ENCODE measurements around the gene FAM9C.

FAM9C gene

DNA sequence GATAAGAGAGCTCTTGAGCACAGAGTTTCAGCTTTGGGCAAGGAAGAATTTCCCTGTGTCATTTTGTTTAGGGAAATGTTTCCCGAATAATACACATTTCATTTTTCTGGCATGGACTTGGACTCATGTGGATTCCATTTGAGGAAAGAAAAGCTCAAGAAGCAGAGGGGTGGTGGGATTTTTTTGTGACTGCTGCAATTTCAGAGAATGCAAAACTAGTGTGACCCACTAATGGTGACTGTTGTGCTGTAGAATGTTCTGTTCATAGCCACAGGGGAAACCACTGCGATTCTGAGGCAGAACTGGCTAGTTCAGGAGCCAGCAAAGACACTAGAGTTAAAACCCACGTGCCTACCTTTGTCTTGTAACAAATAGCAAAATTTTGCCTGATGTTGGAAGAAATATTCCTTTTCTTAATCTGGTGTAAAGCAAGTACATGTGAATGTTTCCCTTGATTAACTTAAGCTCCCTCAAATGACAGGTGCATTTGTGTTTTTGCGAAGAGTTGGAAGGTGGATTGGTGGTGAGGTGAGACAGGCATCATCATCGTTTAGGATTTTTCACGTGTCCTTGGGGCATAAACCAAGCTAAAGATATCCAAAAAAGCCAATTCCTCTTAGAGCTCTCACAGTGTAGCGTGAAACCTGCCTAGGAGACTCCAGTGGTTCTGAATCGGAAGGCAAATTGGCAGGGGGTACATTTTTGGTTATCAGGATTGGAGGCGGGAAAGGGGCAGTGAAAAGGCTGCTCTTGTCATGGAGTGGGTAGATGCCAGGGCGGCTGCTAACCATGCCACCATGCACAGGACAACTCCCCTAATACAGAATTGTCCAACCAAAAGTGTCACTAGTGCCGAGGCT, 38.0 kb upstream of the FAM9C start:
- CTCF ChIA-PET = interaction anchor here (1.0 to 1.7 kb wide), 4 partner anchors 8 to 84 kb away, joined by 3 to 5 read pairs (median 4); no protein-coding TSS in a partner anchor
- TF ChIP-seq, protein P1, sequence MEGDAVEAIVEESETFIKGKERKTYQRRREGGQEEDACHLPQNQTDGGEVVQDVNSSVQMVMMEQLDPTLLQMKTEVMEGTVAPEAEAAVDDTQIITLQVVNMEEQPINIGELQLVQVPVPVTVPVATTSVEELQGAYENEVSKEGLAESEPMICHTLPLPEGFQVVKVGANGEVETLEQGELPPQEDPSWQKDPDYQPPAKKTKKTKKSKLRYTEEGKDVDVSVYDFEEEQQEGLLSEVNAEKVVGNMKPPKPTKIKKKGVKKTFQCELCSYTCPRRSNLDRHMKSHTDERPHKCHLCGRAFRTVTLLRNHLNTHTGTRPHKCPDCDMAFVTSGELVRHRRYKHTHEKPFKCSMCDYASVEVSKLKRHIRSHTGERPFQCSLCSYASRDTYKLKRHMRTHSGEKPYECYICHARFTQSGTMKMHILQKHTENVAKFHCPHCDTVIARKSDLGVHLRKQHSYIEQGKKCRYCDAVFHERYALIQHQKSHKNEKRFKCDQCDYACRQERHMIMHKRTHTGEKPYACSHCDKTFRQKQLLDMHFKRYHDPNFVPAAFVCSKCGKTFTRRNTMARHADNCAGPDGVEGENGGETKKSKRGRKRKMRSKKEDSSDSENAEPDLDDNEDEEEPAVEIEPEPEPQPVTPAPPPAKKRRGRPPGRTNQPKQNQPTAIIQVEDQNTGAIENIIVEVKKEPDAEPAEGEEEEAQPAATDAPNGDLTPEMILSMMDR (IDR thresholded peaks at IDR 0.05; ENCODE audit: control extremely low read depth, extremely low read depth, low read depth, missing control alignments) = no peak
- POLR2A ChIA-PET = interaction anchor here (0.9 kb wide), 1 partner anchor 181 kb away, joined by 3 read pairs; no protein-coding TSS in a partner anchor
- no peak for DNase-seq (ENCODE audit: extremely low spot score)

DNA sequence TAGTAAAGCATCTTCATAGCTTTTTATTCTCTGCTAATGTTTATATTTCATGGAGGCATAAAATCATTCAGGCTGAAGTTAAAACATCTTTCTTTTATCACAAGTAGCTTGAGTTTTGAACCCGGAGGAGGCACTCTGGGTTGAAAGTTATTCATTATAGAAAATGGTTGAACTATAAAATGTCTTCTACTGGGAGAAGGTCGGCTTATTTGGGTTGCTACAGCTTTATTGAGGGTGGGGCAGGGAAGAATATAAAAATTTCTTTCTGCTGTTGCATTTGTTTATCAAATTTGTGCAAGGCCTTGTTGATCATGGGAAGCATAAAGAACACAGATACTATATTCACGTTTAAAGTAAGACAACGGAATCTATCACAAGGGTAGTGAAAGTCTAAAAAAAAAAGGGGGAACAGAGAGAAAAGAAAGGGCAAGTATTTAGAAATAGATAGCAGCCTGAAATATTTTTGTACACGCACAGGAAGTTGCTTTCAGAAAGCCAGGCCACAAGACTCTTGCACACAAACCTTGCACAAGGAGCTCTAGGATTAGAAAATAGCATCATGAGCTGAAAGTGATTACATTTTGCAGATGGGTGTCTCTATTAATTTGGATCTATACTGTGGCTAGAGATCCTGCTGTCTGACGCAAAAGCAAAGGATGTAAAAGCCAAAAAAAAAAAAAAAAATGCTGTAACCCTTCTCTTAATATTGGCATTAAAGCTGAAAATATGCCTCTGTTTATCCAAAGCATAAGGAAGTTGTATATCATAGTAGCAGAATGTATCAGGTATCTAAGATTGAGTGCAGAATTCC, 37.2 kb upstream of the FAM9C start:
- DNase-seq (ENCODE audit: extremely low spot score) = no peak
- ChIA-PET CTCF (interaction anchor here (1.0 to 1.7 kb wide), 5 partner anchors 9 to 131 kb away, joined by 3 to 5 read pairs (median 3); no protein-coding TSS in a partner anchor), POLR2A (interaction anchor here (0.7 to 0.9 kb wide), 2 partner anchors 132 to 182 kb away, joined by 3 to 4 read pairs; no protein-coding TSS in a partner anchor)
- TF ChIP-seq, protein P1 (IDR thresholded peaks at IDR 0.05; ENCODE audit: control extremely low read depth, extremely low read depth, low read depth, missing control alignments) = no peak

DNA sequence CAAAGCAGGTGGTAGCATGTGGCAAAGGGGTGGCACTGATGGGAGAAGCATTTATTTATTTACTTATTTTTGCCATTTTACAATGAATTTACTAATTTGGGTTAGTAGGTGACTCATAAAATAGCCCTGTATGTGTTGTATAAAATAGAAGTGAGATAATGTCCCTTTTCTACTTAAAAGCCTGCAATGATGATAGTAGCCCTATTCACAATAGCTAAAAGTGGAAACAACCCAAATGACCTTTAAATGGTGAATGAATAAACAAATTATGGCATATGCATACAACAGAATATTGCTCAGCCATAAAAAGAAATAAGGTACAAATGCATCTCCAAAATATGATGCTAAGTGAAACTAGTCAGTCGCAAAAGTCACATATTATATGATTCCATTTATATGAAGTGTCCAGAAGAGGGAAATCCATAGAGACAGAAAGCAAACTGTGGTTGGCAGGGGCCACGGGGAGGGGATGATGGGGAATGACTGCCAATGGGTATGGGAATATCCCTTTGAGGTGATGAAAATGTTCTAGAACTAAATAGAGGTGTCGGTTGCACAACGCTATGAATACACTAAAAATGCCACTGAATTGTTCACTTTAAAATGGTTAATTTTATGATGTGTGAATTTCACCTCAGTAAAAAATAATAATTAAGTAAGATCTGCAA, 35.8 kb upstream of the FAM9C start:
- ChIA-PET CTCF (interaction anchor here (1.0 kb wide), 1 partner anchor 129 kb away, joined by 3 read pairs; no protein-coding TSS in a partner anchor), POLR2A (interaction anchor here (0.6 kb wide), 1 partner anchor 102 kb away, joined by 3 read pairs; no protein-coding TSS in a partner anchor)
- no peak for DNase-seq (ENCODE audit: extremely low spot score)
- TF ChIP-seq, protein P1 (IDR thresholded peaks at IDR 0.05; ENCODE audit: control extremely low read depth, extremely low read depth, low read depth, missing control alignments) = no peak

DNA sequence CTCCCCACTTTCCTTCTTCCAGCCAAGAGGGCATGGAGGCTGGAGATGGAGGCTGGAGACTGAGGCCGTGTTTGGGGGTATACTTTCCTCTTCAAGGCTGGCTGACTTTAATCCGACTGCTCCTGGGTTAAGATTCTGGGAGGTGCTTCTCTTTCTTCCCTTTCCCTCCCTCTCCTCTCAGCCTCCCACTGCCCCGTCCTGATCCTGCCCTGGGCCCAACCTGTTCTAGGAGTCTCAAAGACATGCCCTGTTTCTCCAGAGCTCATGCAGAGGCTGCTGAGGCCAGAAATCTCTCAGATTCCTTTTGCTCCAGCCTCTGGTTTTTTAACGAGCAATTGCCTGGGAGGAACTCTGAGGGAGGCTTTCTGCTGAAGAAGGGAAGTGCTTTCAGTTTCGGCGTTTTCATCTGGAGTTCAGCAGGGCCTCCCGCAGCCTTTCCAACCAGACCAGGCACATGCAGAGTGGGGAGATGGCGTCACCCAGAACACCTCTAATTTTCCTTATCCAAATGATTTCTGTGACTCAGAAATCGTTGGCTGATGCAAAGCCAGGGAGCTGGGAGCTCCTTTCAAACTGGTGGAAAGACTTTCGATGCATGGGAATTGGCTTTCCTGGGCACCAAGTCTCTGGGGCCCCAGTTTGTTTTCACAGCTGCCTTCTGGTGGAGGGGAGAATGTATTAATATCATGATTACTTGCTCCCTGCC, 34.5 kb upstream of the FAM9C start:
- ChIA-PET CTCF (interaction anchor here (1.0 to 1.5 kb wide), 2 partner anchors 128 to 132 kb away, joined by 3 to 4 read pairs; no protein-coding TSS in a partner anchor), POLR2A (no interaction called here)
- TF ChIP-seq, protein P1 (IDR thresholded peaks at IDR 0.05; ENCODE audit: control extremely low read depth, extremely low read depth, low read depth, missing control alignments) = no peak
- no peak for DNase-seq (ENCODE audit: extremely low spot score)

DNA sequence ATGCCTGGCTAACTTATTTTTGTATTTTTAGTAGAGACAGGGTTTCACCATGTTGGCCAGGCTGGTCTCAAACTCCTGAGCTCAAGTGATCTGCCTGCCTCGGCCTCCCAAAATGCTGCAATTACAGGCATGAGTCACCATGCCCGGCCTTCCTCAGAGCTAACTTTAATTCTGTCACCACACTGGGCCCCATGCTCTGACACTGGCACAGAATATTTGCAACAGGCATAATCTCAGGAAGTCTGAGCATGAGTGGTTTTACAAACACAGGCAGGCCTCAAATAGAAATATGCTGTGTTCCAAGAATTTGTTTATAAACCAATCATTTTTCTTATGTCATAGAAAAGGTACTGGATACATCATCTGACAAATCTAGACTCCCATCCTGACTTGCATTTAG, 32.7 kb upstream of the FAM9C start:
- ChIA-PET POLR2A (interaction anchor here (0.5 to 1.2 kb wide), 3 partner anchors 10 to 98 kb away, joined by 3 read pairs; no protein-coding TSS in a partner anchor), CTCF (interaction anchor here (0.7 to 1.7 kb wide), 2 partner anchors 130 to 177 kb away, joined by 3 to 6 read pairs; no protein-coding TSS in a partner anchor)
- DNase-seq (ENCODE audit: extremely low spot score) = no peak
- TF ChIP-seq, protein P1 (IDR thresholded peaks at IDR 0.05; ENCODE audit: control extremely low read depth, extremely low read depth, low read depth, missing control alignments) = no peak

All from GM10248 (cell line).